ENCODE measurements around the gene RBM33. TPM values are rescaled to one million over a fixed set of nuclear protein-coding genes. Genes with fewer than 3 reads are reported as not detected.

Gene RBM33
- total RNA-seq, 2 donors from 2014 or later, result 86.8 to 87.1 TPM

GRCh38 chr7:155814316-155815276 is 170.1 kb downstream of the RBM33 start:
- Mint-ChIP-seq H3K9me3 (no peaks in the 10 kb centered on the region), H3K27me3 (ENCODE audit: insufficient read depth) (peaks cover 61% of the 10 kb centered on the region), H3K27ac (no peak overlapping the region), H3K4me1 (peaks cover 15% of the 10 kb centered on the region), H3K4me3 (no peak overlapping the region), H3K36me3 (ENCODE audit: low read depth) (no peaks in the 10 kb centered on the region)
- DNase-seq, result peak; percentile 49
- Histone ChIP-seq H3K36me3 (ENCODE audit: control insufficient read depth, insufficient read depth, low read length) (no peaks in the 10 kb centered on the region), H3K27me3 (ENCODE audit: control insufficient read depth, insufficient read depth, low read length, poor library complexity, severe bottlenecking) (peaks cover 61% of the 10 kb centered on the region), H3K9me3 (ENCODE audit: control insufficient read depth, low read length) (no peaks in the 10 kb centered on the region), H3K4me1 (ENCODE audit: control insufficient read depth, insufficient read depth, low read length) (no peaks in the 10 kb centered on the region), H3K4me3 (ENCODE audit: low read length) (no peak overlapping the region), H3K27ac (ENCODE audit: low read depth, low read length) (no peak overlapping the region), H3K9ac (ENCODE audit: extremely low read depth, low read length, poor library complexity, severe bottlenecking) (no peak overlapping the region)
- no peak for TF ChIP-seq CTCF (conservative IDR thresholded peaks at IDR 0.05)
- 34 to 38% methylated on average over 8 to 22 of the region's 22 CpGs for WGBS, 2 experiments (ENCODE audit: insufficient coverage in 1 of 2, insufficient read length in 1 of 2)

- no peak overlapping the region for H3K27ac Mint-ChIP-seq
- no peak overlapping the region for H3K4me3 ChIP-seq (ENCODE audit: low read length)
- no peaks in the 10 kb centered on the region for H3K36me3 ChIP-seq (ENCODE audit: control insufficient read depth, insufficient read depth, low read length)
- H3K9me3 ChIP-seq (ENCODE audit: control insufficient read depth, low read length), result no peaks in the 10 kb centered on the region
- no peak overlapping the region for H3K27ac ChIP-seq (ENCODE audit: low read depth, low read length)
- peaks cover 15% of the 10 kb centered on the region for H3K4me1 Mint-ChIP-seq
- H3K27me3 ChIP-seq (ENCODE audit: control insufficient read depth, insufficient read depth, low read length, poor library complexity, severe bottlenecking), result peaks cover 51% of the 10 kb centered on the region
- H3K36me3 Mint-ChIP-seq (ENCODE audit: low read depth), result no peaks in the 10 kb centered on the region
- peaks cover 53% of the 10 kb centered on the region for H3K27me3 Mint-ChIP-seq (ENCODE audit: insufficient read depth)
- DNase-seq, result peak; percentile 94
- no peak overlapping the region for H3K4me3 Mint-ChIP-seq
- H3K4me1 ChIP-seq (ENCODE audit: control insufficient read depth, insufficient read depth, low read length), result no peaks in the 10 kb centered on the region
- 34 to 38% methylated on average over 14 to 20 of the region's 20 CpGs for WGBS, 2 experiments (ENCODE audit: insufficient coverage in 1 of 2, insufficient read length in 1 of 2)
- TF ChIP-seq CTCF (conservative IDR thresholded peaks at IDR 0.05), result peak; percentile 89
- H3K9me3 Mint-ChIP-seq, result no peaks in the 10 kb centered on the region
- no peak overlapping the region for H3K9ac ChIP-seq (ENCODE audit: extremely low read depth, low read length, poor library complexity, severe bottlenecking)
These were observed 171.1 kb downstream of the RBM33 start for GRCh38 chr7:155815332-155816191.

DNA sequence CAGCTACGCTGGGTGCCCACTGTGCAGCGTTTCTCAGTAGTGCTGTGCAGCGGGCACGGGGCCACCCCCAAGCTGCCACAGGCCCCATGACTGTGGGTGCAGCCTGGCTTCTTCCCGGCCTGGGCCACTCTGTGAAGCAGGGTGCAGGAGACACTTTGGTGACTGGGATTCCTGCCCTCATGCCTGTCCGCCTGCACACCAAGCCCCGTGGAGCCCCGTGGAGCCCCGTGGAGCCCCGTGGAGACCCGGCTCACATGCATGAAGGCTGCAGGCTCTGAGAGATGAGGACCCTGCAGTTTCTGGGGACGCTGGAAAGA is 171.7 kb downstream of the RBM33 start:
- Histone ChIP-seq H3K27me3 (ENCODE audit: control insufficient read depth, insufficient read depth, low read length, poor library complexity, severe bottlenecking) (peaks cover 45% of the 10 kb centered on the region), H3K36me3 (ENCODE audit: control insufficient read depth, insufficient read depth, low read length) (no peaks in the 10 kb centered on the region), H3K4me1 (ENCODE audit: control insufficient read depth, insufficient read depth, low read length) (no peaks in the 10 kb centered on the region), H3K9me3 (ENCODE audit: control insufficient read depth, low read length) (no peaks in the 10 kb centered on the region), H3K9ac (ENCODE audit: extremely low read depth, low read length, poor library complexity, severe bottlenecking) (no peak overlapping the region), H3K27ac (ENCODE audit: low read depth, low read length) (no peak overlapping the region), H3K4me3 (ENCODE audit: low read length) (no peak overlapping the region)
- WGBS, 2 experiments (ENCODE audit: insufficient coverage in 1 of 2, insufficient read length in 1 of 2), result 90 to 92% methylated on average over 9 to 12 of the region's 12 CpGs
- no peak for DNase-seq
- Mint-ChIP-seq H3K27me3 (ENCODE audit: insufficient read depth) (peaks cover 51% of the 10 kb centered on the region), H3K9me3 (no peaks in the 10 kb centered on the region), H3K4me1 (peaks cover 15% of the 10 kb centered on the region), H3K4me3 (no peak overlapping the region), H3K36me3 (ENCODE audit: low read depth) (no peaks in the 10 kb centered on the region), H3K27ac (no peak overlapping the region)
- TF ChIP-seq CTCF (conservative IDR thresholded peaks at IDR 0.05), result no peak
